ENCODE data around the gene DIP2B.

GRCh38 chr12:50718760-50719159 is 214.0 kb downstream of the DIP2B start:
- TF ChIP-seq LEF1 (IDR thresholded peaks at IDR 0.05; ENCODE audit: borderline replicate concordance) (no peak), BHLHE40 (IDR thresholded peaks at IDR 0.05; ENCODE audit: borderline replicate concordance) (no peak), SUZ12 (IDR thresholded peaks at IDR 0.05) (no peak), L3MBTL2 (conservative IDR thresholded peaks at IDR 0.05) (no peak), ZNF384 (IDR thresholded peaks at IDR 0.05) (no peak), CTBP1 (IDR thresholded peaks at IDR 0.05; ENCODE audit: borderline replicate concordance) (no peak), SP1 (IDR thresholded peaks at IDR 0.05) (no peak), FOXA1 (IDR thresholded peaks at IDR 0.05) (no peak), FOXK2 (IDR thresholded peaks at IDR 0.05) (no peak), TARDBP (IDR thresholded peaks at IDR 0.05) (no peak)

Measured in HEK293T (cell line).